Measurements from ENCODE around the gene CCDC154.

Gene CCDC154

DNA sequence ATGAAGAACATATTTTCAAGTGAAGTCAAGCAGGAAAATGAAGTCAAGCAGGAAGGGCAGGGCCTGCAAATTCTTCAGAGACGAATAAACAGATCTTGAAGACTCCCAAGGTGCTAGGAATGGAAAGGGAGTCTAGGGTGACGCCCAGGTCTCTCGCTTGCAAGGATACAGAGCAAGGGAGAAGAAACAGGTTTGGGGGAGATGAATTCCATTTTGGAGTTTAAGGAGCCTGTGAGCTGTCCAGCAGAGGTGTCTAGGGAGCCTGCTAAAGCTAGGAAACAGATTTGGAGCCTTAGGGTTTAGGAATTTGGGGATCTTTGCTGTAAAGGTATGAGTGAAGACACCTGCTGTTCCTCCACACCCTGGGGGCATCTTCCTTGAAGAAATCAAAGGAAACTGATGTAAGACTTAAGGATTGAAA, 27.8 kb downstream of the CCDC154 start:
- TF ChIP-seq, protein P1, sequence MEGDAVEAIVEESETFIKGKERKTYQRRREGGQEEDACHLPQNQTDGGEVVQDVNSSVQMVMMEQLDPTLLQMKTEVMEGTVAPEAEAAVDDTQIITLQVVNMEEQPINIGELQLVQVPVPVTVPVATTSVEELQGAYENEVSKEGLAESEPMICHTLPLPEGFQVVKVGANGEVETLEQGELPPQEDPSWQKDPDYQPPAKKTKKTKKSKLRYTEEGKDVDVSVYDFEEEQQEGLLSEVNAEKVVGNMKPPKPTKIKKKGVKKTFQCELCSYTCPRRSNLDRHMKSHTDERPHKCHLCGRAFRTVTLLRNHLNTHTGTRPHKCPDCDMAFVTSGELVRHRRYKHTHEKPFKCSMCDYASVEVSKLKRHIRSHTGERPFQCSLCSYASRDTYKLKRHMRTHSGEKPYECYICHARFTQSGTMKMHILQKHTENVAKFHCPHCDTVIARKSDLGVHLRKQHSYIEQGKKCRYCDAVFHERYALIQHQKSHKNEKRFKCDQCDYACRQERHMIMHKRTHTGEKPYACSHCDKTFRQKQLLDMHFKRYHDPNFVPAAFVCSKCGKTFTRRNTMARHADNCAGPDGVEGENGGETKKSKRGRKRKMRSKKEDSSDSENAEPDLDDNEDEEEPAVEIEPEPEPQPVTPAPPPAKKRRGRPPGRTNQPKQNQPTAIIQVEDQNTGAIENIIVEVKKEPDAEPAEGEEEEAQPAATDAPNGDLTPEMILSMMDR (IDR thresholded peaks at IDR 0.05; ENCODE audit: control insufficient read depth, insufficient read depth, low read depth, low read length, missing control alignments): no peak
- no peak for DNase-seq (ENCODE audit: low read depth)
- H3K4me3 ChIP-seq (ENCODE audit: control insufficient read depth, low read depth, low read length): no peak overlapping the region

DNA sequence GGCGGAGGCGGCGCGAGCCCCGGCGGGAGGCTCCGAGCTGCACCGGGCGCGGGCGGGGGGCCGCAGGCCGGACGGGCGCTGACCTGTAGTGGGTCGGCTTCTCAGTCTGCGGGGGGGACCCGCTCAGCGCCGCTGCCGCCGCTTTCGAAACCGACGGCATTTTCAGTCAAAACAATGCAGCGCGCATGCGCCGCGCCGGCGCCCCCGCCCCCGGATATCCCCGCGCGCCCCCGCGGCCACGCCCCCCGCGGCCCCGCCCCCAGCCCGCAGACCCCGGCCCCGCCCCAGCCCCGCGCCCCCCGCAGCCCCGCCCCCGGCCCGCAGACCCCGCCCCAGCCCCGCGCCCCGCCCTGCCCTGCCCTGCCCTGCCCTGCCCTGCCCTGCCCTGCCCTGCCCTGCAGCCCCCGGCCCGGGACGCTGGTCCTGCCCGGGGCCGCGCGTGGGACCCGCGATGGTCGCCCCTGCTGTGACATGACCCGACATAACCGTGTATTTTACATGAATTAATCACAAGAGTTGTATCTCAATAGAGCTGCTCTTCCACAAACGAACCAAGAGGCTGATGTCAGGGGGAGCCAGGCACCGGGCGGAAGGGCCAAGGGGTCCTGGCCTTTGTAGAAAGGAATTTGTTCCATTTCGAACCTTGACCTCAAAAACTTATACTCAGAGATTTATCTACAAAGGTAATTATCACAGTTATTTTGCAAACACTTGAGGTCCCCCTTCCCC, 29.7 kb downstream of the CCDC154 start, which contains the start of gene UNKL:
Gene UNKL, minus strand, starts transcription at position 173 of the 729 bp plus-strand sequence. Its CDS starts 13 bp downstream, at position 160.
- TF ChIP-seq, protein P1 (IDR thresholded peaks at IDR 0.05; ENCODE audit: control insufficient read depth, insufficient read depth, low read depth, low read length, missing control alignments): no peak
- no peak for DNase-seq (ENCODE audit: low read depth)
- peak within 1 kb of the TSS; percentile 92 for H3K4me3 ChIP-seq (ENCODE audit: control insufficient read depth, low read depth, low read length)

DNA sequence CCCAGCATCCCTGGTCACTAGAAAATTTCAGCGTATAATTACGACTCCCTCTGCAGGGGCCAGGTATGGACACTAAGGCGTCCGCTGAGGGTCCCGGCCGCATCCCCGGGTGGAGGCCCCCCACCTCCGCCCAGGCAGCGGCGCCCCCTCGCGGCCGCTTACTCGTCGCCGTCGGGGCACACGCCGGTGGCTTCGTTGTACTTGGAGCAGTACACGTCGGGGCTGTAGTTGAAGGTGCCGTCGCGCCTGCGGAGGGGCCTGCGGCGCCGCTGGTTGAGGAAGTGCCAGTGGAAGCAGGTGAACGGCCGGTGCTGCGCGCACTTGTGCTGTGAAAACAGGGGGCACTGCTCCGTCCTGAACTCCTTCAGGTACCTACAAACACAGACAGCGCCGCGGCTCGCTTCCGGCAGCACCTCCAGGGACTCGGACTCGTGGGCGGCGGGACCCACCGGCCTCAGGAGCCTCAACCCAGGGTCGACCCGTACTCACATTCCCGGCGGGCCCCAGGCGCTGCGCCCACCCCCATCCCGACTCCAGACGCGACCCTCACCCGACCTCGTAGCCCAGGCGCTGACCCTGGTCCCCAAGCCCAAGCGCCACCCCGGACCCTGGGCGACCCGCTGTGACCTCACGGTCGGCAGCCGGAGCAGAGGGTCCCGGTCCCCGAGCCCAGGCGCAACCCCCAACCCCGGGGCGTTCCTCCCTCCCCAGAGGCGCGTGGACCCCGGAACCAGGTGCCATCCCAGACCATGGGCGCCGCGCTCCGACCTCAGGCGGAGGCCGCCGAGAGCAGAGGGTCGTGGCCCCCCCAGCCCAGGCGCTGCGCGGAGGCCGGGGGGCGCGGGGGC, 30.4 kb downstream of the CCDC154 start:
- DNase-seq (ENCODE audit: low read depth): no peak
- peak overlapping the region; percentile 92 for H3K4me3 ChIP-seq (ENCODE audit: control insufficient read depth, low read depth, low read length)
- TF ChIP-seq, protein P1 (IDR thresholded peaks at IDR 0.05; ENCODE audit: control insufficient read depth, insufficient read depth, low read depth, low read length, missing control alignments): peak; percentile 54

DNA sequence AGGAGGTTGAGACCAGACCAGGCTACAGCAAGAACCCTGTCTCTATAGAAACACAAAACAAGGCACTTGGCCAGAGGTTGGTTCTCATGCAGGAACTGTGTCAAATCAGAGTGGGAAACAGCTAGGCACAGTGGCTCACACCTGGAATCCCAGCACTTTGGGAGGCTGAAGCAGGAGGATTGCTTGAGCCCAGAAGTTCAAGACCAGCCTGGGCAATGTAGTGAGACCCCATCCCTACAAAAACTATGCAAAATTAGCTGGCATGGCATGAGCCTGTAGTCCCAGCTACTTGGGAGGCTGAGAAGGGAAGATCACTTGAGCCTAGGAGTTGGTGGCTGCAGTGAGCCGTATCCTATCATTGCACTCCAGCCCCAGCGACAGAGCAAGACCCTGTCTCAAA, 31.5 kb downstream of the CCDC154 start:
- TF ChIP-seq, protein P1 (IDR thresholded peaks at IDR 0.05; ENCODE audit: control insufficient read depth, insufficient read depth, low read depth, low read length, missing control alignments): no peak
- DNase-seq (ENCODE audit: low read depth): no peak
- H3K4me3 ChIP-seq (ENCODE audit: control insufficient read depth, low read depth, low read length): no peak overlapping the region

DNA sequence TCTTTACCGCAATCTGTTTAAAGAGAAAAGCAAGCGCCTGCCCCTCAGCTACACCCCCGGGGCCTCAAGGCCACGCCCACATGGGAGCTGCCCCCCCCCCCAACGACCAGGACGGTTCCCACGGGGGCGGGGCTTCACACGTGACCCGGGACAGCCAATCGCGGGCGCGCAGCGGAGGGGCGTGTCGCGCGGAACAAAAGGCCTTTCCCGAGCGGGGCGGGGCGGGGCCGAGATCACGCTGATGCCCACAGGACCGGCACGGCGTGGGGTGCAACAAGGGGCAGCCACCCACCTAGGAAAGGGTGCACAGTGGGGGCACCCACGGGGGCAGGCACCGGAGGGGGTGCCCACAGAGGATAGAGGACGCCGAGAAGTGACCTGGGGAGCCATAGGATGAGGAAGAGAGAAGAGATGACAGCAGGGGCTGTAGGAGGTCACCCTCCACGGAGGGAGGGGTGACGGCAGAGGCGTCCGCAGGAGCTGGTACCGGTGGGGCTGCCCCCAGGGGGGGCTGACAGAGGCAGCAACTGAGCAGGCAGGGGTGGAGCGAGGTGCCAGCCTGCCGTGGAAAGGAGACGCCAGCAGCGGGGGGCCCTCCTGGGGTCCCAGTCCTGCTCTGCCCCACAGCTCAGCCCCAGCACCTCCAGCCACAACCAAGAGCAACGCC, 36.1 kb downstream of the CCDC154 start:
- DNase-seq (ENCODE audit: low read depth): peak; percentile 17
- peak overlapping the region; percentile 63 for H3K4me3 ChIP-seq (ENCODE audit: control insufficient read depth, low read depth, low read length)
- TF ChIP-seq, protein P1 (IDR thresholded peaks at IDR 0.05; ENCODE audit: control insufficient read depth, insufficient read depth, low read depth, low read length, missing control alignments): no peak

DNA sequence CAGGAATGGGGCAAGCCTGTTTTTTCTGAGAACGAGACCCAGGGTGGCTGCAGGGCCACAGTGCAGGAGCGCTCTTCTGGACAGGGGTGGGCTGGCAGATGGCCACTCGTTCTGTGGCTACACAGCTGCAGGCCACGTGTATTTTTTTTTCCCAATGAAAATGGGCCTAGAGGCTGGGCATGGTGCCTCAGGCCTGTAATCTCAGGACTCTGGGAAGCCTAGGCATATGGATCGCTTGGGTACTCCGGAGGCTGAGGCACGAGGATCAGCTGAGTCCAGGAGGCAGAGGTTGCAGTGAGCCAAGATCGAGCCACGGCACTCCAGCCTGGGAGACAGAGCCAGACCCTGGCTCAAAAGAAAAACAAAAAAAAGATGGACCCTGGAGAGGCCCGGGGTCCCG, 36.6 kb downstream of the CCDC154 start:
- H3K4me3 ChIP-seq (ENCODE audit: control insufficient read depth, low read depth, low read length): peak overlapping the region; percentile 10
- TF ChIP-seq, protein P1 (IDR thresholded peaks at IDR 0.05; ENCODE audit: control insufficient read depth, insufficient read depth, low read depth, low read length, missing control alignments): no peak
- no peak for DNase-seq (ENCODE audit: low read depth)
